HG02571 (cell line): ENCODE results near the gene LRRC8D.

Experiments
- ATAC-seq: cut with Tn5 transposase; IDR thresholded peaks from one replicate; pipeline ENCODE4 v1.9.1; 2021; ENCODE audit warnings: mild to moderate bottlenecking, moderate library complexity; ENCODE audit not compliant: unreplicated experiment

Gene LRRC8D

DNA sequence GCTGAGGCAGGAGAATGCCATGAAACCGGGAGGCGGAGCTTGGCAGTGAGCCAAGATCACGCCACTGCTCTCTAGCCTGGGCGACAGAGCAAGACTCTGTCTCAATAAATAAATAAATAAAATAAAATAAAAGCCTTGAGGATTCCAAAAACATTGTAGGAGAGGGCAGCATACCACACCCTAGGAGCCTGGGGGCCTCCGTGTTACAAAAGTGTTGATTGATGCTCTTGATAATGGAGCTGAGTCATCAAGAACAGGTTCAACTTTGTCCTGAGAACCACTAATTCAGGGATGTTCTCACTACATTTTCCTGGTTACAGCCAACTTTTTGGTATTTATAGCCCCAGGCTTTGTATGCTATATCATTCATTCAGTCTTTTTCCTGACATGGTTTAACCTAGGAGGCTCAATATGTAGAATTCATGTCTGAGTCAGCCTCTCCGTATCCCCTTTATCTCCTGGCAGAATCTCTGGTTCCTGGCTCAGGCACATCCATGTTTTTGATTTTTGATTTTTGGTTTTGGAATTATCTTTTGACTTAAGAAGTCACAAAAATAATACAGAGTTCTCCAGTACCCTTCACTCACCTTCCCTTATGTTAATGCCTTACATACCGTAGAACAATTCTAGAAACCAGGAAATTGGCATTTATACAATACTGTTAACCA lies 69.4 kb downstream of the LRRC8D start:
- ATAC-seq = no peak

DNA sequence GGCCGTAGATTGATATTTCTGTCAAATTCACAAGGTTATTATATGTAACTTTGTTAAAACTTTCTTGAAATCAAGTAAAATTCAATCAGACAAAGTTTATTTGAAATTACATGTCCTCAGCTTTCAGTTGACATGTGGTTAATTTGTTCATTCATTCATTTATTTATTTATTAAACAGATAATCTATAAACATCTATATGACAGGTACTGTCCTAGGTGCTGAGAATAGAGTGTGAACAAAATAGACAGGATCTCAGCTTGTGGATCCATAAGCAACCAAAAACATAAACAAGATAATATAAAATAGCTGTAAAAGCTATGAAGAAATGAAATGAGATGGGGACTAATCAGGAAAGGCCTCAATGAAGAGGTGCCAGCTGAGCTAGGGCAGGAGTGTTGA lies 72.0 kb downstream of the LRRC8D start:
- no peak for ATAC-seq

- no peak for ATAC-seq
Observed at GRCh38 chr1:89894210-89895201, 73.7 kb downstream of the LRRC8D start.

DNA sequence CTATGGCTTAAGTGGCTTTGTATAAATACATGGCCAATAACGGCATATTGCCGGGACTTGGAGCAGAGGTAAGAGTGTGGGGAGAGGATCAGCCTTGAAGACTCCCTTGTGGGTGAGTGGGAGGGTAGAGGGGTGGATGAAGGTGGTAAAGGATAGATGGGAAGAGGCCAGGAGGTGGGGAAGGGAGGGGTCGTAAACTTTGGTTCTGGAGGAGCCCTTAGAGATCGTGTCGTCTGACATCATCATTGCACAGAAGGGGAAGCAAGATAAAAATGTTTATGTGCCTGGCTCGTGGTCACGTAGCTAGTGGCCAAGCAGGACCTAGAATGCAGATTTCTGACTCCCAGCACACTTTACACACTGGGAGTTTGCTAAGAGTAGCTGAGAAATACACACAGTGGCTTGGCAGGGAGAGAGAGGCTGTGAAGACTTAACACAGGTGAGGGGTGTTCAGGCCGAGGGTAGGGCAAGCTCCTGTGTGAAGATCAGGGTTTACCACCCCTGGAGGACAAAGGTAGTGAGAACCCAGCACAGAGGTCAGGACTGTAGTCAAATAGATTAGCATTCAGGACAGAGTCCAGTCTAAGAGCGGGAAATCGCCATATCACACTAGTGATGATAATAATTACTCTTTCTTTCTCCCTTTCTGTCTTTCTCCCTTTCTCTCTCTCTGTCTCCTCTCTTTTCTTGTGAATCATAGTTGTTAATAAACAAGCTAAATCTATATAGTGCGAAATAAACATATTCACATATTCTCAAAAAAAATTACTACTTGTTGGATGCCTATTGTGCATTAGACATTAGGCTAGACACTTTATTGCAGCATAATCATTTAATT lies 75.5 kb downstream of the LRRC8D start:
- no peak for ATAC-seq

- no peak for ATAC-seq
Observed at GRCh38 chr1:89897347-89898133, 76.7 kb downstream of the LRRC8D start.

DNA sequence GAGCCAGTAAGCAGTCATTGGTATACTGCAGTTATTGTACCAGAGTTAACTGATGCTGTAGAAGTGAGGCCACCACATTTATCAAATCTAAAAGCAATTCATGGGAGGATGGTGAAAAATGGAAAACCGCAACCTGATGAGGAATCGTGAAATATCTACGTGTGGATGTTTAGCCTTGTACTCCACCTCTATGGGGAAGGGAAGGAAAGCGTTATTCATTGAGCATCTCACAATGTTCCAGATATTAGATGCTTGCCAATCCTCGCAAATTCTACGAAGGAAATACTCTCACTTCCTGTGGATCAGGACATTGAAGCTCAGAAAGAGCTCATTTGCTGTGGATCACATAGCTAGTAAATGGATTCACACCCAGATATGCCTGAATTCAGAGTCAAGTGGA lies 77.3 kb downstream of the LRRC8D start:
- no peak for ATAC-seq

DNA sequence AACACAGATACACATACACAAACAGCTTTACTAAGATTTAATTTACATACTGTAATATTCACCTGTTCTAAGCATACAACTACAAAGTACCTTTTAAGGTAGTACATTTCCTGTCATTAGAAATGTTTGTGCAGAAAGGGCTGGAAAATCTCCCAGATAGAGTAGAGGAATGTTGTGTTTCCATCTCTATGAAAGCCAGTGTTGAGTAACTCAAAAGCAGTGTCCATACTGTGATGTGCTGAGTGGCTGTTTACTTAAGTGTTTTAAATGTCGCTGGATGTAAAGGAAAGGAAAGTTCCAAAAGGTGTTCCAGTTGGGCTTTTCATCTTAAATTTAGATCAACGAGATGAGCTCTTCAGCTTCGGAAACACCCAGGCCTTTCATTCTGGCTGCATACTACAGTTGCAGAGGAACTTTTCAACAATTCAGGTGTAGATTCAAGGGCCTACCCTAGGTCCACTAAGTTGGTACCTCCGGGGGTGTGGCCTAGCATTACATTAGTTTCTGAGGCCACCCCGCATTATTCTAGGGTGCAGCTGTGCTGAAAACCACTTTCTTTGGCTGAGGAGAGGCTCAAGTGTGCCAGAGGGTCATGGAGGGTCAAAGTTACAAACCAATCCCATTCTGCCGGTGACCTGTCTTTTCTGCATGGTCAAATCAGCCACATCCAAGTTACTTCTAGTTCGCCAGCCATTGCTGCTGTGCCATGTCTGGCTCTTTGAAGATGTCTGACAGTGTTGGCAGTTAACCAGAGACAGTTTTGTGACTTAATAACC lies 78.1 kb downstream of the LRRC8D start:
- ATAC-seq = no peak

- no peak for ATAC-seq
Observed at GRCh38 chr1:89900323-89900722, 79.5 kb downstream of the LRRC8D start.

GRCh38 chr1:89900791-89901708 lies 80.2 kb downstream of the LRRC8D start:
- no peak for ATAC-seq

- no peak for ATAC-seq
Observed at GRCh38 chr1:89901957-89902669, 81.3 kb downstream of the LRRC8D start.

GRCh38 chr1:89903550-89903949 lies 82.7 kb downstream of the LRRC8D start:
- no peak for ATAC-seq

- ATAC-seq = no peak
Observed at GRCh38 chr1:89904219-89904980, 83.6 kb downstream of the LRRC8D start.

- no peak for ATAC-seq
Observed at GRCh38 chr1:89905395-89906058, 84.7 kb downstream of the LRRC8D start.

GRCh38 chr1:89906088-89906487 lies 85.3 kb downstream of the LRRC8D start:
- ATAC-seq = no peak

DNA sequence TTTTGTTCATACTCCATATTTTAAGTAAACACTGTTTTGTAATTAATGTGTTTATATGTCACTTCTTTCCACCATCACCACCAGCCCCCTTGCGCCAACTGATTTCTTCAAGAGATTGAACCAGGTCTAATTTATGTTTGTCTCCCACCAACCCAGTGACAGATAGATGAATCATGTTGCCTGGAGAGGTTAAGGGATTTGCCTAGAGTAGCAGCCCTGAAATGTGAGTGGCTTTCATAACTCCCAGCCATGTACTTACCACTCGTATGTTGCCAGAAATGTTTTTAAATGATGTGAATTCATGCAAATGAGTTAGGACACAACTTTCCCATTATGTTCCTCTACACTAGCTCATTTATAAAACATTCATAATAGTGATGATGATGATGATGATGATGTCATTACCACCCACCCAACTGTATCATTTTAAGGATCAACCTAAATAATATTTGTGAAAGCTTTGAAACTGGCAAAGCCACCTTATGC lies 86.9 kb downstream of the LRRC8D start:
- ATAC-seq = no peak

DNA sequence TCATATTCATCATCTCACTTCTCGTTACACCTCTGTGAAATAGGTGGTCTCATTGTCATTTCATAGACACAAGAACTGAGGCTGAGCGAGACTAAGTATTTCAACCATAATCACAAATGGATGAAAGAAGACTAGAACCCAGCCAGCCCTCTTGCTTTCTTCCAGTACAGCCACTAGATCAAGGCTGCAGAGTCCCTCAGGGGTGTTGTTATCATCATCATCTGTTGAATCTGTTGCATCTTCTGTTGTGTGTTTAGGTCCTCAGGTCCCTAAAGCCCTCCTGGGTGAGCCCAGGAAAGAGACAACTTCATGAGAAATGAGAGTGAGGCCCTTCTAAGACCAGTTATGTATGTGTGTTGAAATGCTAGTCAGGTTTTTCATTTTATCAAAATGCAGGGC lies 87.4 kb downstream of the LRRC8D start:
- ATAC-seq = no peak
